ENCODE measurements around the gene SSH2. TPM values are rescaled to one million over a fixed set of nuclear protein-coding genes. Genes with fewer than 3 reads are reported as not detected.

SSH2 gene
- total RNA-seq, 1 donor from 2014 or later = 12.6 TPM

DNA sequence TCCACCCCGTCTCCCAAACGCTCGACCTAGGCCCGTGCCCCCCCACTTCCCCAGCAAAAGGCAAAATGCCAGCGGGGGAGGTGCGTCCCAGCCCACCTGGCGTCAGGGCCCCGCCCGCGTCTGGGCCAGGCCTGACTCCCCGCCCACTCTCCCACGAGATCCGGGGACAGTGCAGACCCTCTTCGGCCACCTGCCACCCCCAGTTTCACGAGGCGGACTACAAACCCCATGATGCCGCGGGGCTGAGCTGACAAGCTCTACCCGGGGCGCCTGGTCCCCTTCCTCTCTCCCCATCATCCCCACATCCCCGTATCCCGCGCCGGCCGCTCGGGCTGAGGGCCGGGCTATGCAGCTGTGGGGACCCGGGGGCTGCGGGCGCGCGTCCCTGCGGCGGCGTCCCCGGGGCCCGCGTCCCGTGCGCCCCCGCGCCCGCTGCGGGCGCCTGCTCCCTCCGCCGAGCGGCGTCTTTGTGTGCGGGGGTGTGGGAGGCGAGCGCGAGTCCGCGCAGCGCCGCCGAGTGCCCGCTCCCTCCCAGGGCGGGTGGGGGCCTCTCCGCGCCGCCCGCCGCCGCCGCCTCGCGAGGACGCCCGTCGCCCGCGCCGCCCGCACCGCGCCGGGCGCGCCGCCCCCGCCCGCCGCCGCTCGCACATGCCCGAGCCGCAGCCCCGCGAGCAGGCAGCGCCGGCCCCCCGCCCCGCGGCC, 337.0 kb downstream of the SSH2 start, which contains the start of gene ANKRD13B:
Gene ANKRD13B (plus strand): TSS at position 283 of the 702 bp plus-strand sequence. CDS start 490 bp downstream, outside the sequence.
- peak in 1 of 2 donors; percentile 43 for DNase-seq (ENCODE audit: low read depth in 2 of 2)

GRCh38 chr17:29591737-29592608, 338.1 kb downstream of the SSH2 start:
- DNase-seq (ENCODE audit: low read depth in 2 of 2) = peak in 1 of 2 donors; percentile 89

DNA sequence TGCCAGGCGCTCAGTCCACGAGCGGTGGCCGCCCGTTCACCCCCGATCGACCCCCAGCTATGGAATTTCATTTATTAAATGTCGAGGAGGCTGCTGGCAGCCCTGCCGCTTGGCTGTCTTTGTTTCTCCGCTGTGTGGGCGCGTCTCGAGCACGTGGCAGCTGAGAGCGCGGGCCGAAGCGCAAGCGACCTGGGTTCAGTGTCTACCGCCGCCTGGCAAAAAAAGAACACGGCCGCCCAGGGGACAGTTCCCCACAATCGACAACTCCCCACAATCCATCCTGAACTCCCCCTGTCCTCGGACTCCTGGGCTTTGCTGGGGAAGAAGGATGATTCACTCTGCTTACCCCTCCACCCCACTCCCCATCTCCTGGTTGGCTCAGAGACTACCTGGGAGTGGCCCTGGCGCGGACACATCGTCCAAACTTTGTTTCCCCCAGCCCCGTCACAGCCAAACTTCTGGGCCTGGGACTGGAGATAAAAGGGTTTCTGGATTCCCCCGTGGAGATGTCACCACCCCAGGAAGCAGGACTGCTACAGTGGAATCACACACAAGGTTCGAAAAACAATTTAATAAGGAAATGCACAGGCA, 338.8 kb downstream of the SSH2 start:
- peak in 1 of 2 donors; percentile 83 for DNase-seq (ENCODE audit: low read depth in 2 of 2)

DNA sequence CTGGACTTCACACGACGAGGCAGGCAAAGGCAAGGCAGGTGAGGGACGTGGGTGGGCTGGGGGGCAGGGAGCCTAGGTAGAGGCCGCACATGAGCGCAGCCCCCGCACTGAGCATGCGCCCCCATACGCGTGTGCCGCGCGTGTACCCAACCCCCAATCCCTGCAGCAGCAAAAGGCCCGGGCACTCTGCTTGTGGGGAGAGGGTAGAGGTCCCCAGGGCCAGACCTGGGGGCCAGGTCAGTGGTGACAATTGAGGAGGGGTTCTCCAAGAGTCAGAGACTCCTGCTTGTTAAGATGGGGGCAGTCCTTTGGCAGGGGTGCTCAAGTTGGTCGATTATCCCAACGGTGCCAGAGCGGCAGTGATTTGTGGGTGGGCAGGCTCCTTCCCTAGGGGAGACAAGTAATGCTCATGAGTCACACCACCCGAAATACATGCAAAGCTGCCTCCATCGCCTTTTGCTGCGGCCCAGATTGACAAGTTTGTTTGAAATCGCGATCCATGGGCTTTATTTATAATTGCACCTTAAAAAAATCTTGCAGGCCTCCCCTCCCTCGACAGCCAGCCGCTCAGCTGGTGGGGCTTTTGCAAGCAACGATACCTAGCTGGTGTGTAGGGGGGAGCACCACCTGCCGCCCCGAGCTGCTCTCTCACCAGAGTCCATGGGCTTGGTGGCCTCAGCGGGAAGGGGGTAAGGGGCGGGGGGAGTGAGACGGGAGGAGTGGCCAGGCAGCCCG, 339.4 kb downstream of the SSH2 start:
- DNase-seq (ENCODE audit: low read depth in 2 of 2) = peak in 1 of 2 donors; percentile 31

DNA sequence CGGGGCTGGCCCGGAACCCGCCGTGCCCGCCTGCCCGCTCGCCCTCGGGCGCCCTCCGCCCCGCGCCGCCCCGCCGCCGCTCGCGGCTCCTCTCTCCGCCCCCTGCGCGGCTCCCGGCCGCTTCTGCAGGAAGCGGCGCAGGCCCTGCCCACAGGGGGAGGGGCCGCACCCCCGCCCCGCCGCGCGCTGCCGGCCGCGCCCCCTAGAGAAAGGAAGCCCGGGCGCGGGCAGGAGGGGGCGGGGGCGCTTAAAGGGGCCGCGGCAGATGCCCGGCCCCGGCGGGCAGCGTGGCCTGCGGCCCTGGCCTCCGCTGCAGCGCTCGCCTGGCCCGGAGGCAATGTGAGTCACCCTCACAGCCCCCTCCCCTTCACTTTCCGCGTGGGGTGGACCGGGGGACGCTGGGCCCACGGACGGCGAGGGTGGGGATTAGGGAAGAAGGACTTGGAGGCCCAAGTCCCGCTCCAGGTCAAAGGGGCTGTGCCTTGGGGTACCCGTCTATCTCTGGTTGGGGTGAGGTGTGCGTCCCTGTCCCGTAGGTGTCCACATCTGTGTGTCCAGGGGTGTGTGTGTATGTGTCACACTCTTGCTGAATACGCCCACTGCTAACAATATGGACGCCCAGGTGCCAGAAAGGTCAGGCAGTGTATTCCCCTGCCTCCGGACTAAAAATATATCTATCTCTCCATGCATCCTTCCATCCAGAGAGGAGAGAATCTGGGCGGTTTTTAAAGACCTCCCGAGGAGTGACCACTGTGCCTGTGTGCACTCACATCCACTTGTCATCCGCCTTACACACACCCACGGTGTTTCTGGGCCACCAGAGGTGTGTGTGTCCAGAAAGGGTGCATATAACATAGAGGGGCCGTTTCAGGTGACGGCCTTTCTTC, 340.3 kb downstream of the SSH2 start, which contains the start of gene GIT1:
Gene GIT1 (minus strand): TSS at position 125 of the 887 bp plus-strand sequence. CDS start 270 bp downstream, outside the sequence.
- DNase-seq (ENCODE audit: low read depth in 2 of 2) = peak in 1 of 2 donors; percentile 88

DNA sequence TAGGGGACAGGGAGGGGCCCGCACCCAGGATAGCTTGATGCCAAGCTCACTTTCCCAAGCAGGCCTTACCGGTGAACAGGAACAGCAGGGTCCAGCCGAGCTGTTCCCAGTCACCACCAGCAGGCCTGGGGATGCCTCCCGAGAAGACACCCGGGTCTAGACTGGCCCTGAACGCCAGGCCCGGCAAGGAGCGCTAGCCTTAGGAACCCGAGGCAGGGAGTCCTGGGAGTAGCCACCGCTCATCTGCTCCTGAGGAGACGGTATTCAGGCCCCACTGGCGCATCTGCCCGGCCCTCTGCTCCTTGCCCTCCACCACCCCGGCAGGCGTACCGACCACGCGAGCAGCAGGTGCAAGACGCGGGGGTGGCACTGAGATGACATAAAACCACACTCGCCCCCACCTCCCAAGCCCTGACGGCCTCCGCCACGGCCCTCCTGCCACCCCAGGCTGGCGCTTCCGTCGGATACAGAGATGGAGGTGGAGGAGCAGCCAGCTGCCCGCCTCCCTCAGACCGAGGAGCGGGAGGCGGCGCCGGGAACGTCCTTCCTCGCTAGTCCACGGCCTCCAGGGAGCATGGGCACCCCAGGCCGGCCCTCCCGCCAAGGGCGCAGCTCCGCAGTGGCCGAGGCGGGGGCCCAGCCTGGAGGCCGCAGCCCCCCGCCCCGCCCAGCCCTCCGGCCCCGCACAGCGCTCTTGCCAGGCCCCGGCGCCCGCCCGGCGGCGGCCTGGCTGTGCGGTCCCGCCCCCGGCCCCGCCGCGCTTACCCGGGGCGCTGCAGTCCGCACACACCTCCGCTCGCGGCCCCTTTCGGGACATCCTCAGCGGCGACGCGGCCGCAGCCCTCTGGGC, 341.2 kb downstream of the SSH2 start:
- peak in 1 of 2 donors; percentile 34 for DNase-seq (ENCODE audit: low read depth in 2 of 2)

DNA sequence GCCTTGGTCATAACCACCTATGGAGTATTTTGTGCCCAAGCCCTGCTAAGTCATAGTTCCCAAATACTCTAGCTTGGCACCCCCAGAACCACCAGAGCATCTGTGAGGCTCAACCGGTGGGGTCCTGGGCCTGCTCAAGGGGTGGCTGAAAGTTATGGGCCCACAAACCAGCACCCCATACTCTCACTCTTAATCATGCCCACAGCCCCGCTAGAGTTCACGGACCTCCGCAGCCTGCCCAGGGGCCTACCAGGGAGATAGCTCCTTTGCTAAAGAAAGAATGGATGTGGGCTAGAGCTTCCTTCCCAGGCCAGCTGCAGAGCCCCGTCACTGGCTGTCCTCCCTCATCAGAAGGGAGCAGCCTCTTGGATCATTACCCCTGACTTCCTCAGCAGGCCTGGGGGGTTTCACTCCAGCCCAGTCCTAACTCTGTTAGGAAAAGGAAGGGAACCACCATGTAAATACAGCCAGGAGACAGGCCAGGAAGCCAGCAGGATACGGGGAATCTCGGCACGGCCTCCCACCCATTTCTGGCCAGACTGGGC, 341.9 kb downstream of the SSH2 start:
- peak in 1 of 2 donors; percentile 33 for DNase-seq (ENCODE audit: low read depth in 2 of 2)

- DNase-seq (ENCODE audit: low read depth in 2 of 2) = no peak
These were observed 342.4 kb downstream of the SSH2 start for GRCh38 chr17:29587591-29587990.

- DNase-seq (ENCODE audit: low read depth in 2 of 2) = no peak
These were observed 343.2 kb downstream of the SSH2 start for GRCh38 chr17:29586676-29587469.

DNA sequence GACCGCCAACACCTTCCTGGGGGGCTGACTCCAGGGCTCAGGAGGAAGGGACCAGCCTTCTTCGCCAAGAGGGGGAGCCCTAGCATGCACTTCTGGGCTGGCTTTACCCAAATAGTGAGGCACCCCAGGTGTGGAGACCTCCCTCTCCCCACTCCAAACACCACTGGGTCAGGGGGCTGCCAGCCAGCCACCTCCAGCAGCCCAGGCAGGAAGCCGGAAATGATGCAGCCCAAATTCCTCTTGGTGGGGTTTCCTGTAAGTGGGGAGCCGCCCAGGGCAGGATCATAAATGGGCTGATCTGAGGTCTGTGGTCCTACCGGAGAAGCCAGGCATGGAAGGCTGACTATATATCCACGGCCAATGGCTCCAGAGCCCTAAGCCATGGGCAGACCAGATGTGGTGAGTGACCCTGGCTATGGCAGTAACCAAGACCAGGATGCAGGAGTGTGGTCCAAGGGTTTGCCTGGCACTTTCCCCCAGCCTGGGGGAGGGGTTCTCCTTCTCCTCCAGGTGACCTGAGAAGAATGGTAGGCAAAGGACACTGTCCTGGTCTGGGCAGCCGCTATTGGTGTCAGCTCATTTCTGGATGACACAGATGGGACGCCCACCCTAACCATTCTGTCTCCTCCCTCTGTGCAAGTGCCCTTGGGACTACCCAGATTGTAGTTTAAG, 344.8 kb downstream of the SSH2 start:
- peak; percentile 74 to 78 for DNase-seq (ENCODE audit: low read depth in 2 of 2)

DNA sequence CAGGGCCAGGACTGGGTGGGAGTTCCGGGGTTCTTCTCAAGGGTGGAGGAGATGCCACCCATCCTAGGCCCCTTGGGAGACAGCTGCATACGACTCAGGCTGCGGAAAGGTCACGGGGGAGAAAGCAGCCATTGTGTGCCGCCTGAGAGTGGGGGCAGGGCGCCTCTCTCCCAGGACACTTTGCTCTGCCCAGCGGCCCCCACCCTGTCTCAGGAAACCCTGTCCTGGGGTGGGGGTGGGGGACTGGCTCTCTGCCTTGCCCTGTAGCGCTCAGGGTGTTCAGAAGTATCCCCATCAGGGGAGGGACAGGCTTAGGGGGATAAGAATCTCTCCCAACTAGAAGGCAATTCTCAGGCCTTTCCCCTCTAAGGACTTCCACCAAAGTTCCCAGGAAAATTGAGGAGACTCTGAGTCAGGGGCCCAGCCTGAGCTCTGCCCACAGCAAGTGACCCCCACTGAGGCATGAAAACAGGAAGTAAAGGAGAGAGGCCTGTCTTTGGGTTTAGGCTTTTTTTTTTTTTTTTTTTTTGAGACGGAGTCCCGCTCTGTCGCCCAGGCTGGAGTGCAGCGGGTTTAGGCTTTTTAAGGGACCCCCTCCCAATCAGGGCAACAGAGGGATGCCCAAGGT, 345.5 kb downstream of the SSH2 start:
- peak in 1 of 2 donors; percentile 23 for DNase-seq (ENCODE audit: low read depth in 2 of 2)

GRCh38 chr17:29583324-29584248, 346.4 kb downstream of the SSH2 start:
- DNase-seq (ENCODE audit: low read depth in 2 of 2) = no peak

- no peak for DNase-seq (ENCODE audit: low read depth in 2 of 2)
These were observed 347.3 kb downstream of the SSH2 start for GRCh38 chr17:29582772-29583171.

DNA sequence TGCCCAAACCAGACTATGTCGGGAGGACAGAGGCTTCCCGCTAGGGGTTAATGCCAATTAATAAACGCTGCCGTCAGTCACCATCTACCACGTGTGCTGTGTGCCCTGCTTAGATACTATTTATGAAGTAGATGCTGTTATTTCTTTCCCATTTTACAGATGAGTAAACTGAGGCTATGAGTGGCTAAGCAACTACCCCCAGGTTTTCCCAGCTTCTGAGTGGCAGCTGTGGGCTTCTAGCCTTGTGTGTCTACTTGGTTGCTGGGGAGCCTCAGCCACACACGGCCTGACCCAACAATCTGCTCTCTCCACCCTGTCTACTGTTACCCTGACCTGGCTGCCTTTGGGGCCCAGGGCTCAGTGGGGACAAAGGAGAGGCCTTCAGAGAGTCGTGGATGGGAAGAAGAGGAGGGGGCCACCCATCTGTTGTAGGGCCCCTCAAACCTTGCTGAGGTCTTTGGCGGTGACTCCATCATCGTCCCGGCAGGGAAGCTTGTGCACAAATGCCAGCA, 347.7 kb downstream of the SSH2 start:
- DNase-seq (ENCODE audit: low read depth in 2 of 2) = no peak

GRCh38 chr17:29581583-29582253, 348.3 kb downstream of the SSH2 start:
- DNase-seq (ENCODE audit: low read depth in 2 of 2) = no peak

Measured in dermis microvascular lymphatic vessel endothelial cell (primary cell).